NCI-H2081 (cell line): ENCODE results near the gene SNRNP25.
A peak's percentile ranks its signal among the peaks of the same experiment; 100 is the strongest.
"Not testable (repeated sequence)": the region's sequence is repeated elsewhere in the genome, so short reads cannot be mapped to it uniquely, and the experiment has no call there.

ENCODE experiments used
- DNase-seq, 2 experiments: peaks; one replicate each; lab custom pipeline; 2025; lab: John Stamatoyannopoulos, UW

The SNRNP25 gene

DNA sequence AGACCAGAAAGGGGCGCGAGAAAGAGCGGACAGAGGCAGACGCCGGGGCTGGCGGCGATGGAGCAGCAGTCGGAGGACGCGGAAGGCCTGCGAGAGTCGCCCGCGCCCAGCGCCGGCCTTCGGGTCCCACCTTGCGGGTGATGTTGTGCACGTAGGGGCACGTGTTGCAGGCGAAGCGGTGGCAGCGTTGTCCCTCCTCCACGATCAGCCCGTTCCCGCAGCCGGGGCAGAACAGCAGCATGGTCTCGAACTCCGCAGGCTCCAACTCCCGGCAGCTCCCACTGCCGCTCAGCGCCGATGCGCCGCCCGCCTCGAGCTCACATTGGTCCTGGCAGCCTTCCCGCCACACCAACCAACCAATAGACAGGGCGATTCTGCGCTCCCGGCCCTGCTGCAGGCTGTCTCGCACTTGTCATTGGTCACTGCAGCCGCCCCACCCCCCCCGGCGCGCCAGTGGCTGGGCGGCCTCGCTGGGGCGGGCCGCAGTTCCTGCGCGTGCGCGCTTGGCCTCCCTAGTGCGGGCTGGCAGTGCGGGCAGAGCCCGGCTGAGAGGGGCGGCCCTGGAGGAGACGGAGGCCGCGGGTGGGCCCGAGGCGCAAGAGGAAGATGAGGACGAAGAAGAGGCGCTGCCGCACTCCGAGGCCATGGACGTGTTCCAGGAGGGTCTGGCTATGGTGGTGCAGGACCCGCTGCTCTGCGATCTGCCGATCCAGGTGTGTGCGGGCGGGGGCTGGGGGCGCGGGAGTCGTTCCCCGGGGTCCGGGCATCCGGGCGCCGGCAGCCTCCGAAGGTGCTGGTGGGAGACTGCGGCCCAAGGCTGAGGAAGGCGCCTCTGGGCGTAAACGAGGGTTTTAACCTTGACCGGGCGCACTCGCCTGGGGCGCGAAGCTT lies at the start of gene SNRNP25, which contains the start of gene POLR3K:
Gene SNRNP25, plus strand, starts transcription at position 483 of the 891 bp plus-strand sequence. Its CDS starts 189 bp downstream, at position 672.
Gene POLR3K, minus strand, starts transcription at position 263 of the 891 bp plus-strand sequence. Its CDS starts 22 bp downstream, at position 241.
- peak; percentile 97 to 99 for DNase-seq

DNA sequence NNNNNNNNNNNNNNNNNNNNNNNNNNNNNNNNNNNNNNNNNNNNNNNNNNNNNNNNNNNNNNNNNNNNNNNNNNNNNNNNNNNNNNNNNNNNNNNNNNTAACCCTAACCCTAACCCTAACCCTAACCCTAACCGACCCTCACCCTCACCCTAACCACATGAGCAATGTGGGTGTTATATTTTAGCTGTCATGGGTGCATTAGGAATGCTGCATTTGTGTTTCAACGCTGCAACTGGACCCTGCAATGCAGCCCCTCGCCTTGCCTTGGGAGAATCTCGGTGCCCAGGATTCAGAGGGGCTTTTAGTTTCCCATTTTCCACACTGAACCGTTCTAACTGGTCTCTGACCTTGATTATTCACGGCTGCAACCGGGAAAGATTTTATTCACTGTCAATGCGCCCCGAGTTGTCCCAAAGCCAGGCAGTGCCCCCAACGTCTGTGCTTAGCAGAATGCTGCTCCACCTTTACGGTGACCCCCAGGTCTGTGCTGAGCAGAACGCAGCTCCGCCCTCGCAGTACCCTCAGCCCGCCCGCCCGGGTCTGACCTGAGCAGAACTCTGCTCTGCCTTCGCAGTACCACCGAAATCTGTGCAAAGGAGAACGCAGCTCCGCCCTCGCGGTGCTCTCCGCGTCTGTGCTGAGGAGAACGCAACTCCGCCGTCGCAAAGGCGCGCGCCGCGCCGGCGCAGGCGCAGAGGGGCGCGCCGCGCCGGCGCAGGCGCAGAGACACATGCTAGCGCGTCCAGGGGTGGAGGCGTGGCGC lies 43.5 kb upstream of the SNRNP25 start:
- no peak for DNase-seq

DNA sequence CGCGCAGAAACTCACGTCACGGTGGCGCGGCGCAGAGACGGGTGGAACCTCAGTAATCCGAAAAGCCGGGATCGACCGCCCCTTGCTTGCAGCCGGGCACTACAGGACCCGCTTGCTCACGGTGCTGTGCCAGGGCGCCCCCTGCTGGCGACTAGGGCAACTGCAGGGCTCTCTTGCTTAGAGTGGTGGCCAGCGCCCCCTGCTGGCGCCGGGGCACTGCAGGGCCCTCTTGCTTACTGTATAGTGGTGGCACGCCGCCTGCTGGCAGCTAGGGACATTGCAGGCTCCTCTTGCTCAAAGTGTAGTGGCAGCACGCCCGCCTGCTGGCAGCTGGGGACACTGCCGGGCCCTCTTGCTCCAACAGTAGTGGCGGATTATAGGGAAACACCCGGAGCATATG lies 42.9 kb upstream of the SNRNP25 start:
- DNase-seq = peak; percentile 54

DNA sequence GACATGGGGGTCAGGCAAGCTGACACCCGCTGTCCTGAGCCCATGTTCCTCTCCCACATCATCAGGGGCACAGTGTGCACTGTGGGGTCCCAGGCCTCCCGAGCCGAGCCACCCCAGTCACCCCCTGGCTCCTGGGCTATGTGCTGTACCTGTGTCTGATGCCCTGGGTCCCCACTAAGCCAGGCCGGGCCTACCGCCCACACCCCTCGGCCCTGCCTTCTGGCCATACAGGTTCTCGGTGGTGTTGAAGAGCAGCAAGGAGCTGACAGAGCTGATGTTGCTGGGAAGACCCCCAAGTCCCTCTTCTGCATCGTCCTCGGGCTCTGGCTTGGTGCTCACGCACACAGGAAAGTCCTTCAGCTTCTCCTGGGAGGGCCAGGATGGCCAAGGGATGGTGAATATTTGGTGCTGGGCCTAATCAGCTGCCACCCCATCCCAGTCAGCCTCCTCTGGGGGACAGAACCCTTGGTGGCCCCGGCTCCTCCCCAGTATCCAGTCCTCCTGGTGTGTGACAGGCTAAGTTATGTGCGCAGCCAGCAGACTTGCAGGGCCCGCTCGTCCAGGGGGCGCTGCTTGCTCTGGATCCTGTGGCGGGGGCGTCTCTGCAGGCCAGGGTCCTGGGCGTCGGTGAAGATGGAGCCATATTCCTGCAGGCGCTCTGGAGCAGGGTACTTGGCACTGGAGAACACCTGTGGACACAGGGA lies 36.4 kb upstream of the SNRNP25 start:
- DNase-seq = not testable (repeated sequence)

DNA sequence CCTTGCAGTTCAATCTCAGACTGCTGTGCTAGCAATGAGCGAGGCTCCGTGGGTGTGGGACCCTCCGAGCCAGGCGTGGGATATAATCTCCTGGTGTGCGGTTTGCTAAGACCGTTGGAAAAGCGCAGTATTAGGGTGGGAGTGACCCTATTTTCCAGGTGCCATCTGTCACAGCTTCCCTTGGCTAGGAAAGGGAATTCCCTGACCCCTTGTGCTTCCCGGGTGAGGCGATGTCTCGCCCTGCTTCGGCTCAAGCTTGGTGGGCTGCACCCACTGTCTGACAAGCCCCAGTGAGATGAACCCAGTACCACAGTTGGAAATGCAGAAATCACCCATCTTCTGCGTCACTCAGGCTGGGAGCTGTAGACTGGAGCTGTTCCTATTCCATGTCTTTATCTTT lies 32.7 kb upstream of the SNRNP25 start:
- not testable (repeated sequence) for DNase-seq

DNA sequence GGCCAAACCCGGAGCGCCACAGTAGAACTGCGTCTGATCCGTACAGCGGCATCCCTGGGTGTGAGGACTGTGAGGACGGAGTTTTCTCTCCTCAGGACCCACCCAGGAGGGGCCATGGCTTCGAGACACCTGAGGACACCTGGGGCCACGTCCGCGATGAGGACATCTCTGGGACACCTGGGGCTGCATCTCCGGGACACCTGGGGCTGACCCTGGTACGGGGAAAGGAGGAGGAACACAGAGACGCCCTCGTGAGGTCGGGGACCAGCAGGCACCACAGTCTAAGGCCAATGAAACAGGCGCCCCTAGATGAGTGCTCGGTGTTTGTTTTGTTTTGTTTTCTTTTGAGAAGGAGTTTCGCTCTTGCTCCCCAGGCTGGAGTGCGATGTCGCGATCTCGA lies 29.5 kb upstream of the SNRNP25 start:
- DNase-seq = not testable (repeated sequence)

DNA sequence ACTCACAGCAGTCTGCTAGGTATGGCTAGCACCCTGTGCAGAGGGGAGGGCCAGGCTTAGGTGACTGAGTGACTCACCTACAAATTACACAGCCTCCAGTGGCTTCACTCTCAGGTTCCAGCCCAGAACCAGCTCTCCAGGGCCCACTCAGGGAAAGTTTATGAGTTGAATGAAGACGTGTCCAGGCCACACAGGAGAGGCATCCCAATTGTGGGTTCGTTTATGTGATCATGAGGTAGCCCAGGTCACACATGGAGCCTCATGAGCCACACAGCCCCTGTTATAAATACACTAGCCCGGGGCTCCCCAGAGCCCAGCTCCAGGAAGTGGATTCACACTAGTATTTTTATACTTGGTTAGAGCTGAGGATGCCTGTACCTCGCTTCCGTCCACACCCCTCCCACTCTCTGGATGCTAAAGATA lies 27.7 kb upstream of the SNRNP25 start:
- DNase-seq = not testable (repeated sequence)

DNA sequence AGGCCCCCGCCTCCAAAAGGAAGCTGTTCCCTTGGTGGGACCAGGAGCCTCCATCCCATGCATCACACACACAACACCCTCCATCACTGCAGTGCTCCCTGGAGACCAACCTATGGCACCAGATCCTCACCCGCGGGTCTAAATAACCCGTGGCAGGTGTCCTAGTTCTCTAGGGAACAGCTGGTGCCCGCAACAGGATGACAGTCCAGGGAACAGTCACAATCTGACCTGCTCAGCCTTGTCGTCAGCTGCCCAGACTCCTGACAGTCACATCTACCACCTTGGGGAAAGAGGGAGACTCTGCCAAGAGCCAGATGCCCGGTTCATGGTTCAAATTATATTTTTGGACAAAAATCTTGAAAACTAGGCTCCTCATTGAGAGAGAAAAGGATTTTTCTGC lies 23.0 kb upstream of the SNRNP25 start:
- not testable (repeated sequence) for DNase-seq

DNA sequence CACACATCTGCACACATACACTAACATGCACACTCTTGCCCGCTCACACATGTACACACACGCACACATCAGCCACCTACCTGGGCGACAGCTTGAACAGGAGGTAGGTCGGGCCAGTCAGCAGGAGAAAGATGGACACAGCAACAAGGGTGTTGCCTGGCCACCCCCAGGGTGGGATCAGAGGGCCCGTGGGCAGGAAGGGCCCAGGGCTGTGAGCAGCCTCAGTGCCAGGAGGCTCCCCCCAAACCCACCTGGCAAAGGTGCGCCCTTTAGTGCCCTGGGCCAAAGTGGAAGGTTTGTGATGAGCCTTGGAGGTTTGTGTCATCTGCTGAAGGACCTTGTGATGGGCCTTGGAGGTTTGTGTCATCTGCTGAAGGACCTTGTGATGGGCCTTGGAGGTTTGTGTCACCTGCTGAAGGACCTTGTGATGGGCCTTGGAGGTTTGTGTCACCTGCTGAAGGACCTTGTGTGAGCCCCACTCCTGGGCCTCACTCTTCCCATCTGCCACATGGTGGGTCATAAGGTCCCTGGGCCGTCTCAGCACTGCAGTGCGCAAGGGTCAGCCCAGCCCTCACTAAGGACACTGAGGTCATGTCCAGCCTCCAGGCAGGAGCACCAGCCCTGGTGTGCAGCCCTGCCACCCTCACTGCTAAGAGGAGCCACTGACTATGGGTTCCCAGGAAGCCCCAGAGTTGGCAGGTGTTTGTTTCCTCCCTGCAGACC lies 20.3 kb upstream of the SNRNP25 start:
- DNase-seq = not testable (repeated sequence)

DNA sequence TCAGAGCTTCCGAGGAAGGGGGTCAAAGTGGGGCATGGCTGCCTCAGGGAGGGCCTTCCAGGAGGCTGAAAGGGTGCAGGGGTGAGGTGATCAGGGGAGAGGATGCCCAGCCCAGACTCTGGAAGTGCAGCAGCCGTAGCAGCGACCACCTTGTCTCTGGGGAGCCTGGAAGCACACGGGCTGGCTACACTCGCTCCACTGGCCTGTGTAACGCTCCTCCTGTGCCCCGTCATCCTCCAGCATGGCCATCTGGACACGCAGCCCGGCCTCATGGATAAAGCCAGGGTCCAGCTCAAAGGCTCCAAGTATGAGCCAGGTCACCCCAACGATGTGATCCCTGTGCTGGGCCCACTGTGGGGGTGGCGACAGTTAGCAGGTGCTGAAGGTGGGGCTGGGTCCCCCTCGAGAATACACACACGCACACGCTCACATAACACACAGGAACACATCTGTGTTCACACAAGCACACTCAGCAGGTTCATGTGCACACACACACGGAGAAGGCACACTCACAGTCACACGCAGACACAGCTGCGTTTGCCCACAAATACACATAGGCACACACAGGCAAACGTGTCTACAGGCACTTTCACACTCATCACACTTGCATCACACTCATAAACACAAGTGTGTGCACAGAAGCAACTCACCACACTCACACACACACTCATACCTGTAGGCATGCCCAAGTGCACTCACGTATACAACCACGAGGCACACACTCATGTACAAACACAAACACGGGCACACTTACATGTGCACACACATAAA lies 19.6 kb upstream of the SNRNP25 start:
- no peak for DNase-seq

DNA sequence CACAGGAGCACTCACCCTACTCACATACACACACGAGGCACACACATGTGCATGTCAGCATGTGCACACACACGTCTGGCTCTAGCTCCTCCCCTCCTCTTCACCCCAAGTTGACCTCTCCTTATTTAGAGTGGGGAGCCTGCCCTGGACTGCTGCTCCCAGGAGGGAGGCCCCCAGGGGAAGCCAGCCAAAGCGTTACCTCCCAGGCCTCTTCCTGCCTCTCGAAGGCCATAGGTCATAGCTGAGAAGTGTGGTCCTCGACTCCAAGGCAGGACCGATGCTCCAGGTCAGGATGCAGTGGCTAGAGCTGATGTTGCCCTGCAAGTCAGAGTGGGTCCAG lies 19.0 kb upstream of the SNRNP25 start:
- DNase-seq = no peak

DNA sequence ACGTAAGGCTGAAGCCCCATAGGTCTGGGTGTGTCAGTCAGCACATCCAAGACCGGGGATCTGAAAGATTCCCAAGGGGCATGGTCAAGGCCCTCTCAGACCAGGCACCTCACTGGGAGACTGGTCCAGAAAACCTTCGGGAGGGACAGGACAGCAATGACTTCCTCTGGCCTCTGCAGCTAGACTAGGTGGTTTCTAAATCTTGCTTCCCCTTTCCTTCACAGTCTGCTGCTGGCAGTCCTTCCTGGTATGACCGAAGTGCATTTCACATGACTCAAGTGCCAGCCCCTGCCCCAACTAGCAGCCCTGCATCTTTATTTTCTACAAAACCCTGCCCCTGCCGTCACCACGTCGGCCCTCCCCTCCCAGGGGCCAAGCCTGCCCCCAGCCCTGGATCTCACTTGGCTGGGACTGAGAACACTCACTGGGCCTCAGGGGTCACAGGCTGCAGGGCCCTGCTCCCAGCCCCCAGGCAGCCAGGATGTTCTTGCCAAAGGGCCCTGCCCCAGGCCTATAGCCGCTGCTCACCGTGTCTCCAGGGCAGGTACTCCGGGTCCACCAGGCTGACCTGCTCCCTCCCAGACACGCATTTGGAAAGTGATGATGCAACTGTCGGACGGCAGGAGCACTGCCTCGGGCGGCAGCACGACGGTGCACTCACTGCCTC lies 18.5 kb upstream of the SNRNP25 start:
- no peak for DNase-seq

DNA sequence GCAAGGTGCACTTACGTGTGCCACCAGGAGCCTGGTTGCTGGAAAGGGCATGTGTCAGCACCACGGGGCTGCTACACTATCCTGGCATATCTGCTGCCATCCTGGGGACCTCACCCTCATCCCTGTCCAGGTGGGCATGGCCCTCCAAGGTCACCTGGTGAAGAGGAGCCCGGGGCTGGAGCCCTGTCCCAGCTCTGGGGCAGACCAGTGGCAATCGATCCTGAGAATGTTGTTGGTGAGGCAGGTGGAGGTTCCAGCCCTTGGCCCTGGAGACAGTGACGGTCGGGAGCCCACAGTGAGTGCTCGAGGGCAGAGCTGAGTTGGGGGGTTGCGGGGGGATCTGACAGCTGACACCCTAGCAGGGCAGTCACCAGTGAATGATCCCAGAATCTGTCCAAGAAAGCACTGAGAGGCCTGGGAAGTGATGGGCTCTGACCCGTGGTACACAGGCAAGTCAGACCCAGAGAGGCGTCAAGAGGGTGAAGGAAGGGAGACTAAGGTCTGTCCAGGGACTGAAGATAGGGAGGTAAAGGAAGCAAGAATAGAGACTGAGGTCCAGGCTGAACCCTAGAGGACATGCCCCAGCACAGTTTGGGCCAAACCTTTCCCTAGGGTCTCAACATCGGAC lies 17.8 kb upstream of the SNRNP25 start:
- DNase-seq = no peak

DNA sequence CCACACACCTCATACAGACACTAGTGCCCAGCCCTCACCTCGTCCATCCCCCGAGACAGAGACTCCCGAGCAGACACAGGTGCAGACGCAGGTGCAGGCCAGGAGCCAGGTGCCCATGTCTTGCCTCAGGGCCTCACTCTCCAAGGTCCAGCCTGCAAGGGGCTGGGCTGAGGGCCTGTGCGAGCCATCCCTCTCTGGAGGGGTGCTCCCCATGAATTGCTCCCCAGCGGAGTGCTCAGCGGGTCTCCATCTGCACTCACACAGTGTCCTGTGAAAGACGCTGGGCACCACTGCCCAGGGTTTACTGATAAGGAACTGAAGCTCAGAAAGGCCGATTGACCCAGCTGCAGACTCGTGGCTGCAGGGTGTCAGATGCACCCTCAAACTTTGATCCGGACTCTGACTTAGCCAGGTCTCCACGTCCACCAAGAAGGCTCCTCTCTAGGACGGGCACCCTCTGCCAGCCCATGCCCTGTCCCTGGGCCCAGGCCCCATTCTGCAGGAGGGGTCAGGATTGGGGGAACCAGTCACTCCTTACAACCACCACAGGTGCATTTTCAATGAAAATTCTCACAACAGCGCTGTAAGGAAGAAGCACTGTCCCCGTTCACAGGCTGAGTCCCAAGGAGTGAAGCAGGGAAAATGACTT lies 17.2 kb upstream of the SNRNP25 start:
- DNase-seq = no peak

DNA sequence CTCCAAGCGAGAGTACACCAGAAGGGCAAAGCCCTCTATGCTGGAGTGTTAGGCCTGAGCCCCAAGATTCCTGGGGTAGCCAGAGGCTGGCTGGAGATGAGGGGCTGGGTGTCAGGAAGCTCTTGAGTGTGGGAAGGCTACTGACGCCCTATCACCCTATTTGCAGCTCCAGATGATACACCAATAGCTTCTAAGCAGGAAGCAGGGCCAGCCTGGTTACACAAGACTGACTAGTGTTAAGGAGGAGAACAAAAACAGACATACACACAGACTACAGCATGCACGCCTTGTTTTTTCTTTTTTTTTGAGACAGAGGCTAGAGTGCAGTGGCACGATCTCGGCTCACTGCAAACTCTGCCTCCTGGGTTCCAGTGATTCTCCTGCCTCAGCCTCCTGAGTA lies 16.1 kb upstream of the SNRNP25 start:
- DNase-seq = no peak

DNA sequence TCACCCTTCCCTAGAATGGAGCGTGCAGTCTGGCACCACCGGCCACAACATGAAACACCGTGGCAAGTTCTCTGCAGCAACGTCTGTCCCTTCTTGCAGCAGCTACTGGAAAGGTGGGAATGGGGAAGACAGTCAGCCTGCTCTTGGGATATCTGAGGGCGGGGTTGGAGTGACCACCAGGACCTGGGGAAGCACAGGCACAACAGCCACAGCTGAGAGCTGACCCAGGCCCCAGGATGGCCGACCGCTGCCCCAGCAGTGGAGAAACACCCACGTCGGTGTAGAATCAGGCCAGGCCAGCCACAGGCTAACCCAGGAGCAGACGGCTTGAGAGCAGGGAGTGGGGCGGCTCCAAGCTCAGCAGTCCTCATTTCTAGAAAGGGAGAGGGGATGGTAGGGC lies 15.4 kb upstream of the SNRNP25 start:
- DNase-seq = not testable (repeated sequence)

DNA sequence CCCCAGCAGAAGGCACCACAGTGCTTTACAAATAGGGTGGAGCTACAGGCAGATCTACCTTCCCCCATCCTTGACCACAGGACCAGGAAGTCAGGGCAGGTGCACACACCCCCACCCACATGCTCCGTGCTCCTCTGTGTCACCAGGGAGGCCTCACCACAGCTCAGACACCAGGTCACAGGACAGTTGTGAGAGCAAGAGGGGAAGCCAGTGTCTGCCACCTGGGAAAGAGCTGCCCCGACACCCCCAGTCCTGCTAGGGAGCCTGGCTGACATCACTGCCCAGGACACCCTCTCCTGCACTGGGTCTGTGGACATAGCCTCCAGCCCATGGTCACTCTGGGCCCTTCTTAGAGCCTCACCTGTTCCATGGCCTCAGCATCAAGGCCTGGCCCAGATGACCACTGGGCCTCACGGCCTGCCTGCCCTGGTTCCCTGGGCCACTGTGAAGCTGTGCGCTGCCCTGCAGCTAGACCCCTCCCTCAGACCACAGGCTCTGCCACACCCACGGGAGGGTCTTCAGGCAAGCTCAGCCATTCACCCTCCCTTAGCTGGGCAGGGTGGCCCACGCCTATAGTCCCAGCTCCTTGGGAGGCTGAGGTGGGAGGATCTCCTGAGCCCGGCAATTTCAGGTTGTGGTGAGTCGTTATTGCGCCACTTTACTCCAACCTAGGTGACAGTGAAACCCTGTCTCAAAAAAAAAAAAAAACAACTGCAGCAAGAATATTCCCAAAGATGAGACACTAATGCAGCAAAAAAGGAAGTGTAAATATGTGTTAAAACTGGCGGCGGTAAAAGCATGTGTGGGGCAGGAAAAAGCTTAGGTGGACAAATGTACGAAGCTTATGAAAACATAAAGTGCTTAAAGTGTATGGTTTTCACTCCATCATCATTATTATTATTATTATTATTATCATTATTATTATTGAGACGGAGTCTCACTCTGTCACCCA lies 14.4 kb upstream of the SNRNP25 start:
- no peak for DNase-seq

DNA sequence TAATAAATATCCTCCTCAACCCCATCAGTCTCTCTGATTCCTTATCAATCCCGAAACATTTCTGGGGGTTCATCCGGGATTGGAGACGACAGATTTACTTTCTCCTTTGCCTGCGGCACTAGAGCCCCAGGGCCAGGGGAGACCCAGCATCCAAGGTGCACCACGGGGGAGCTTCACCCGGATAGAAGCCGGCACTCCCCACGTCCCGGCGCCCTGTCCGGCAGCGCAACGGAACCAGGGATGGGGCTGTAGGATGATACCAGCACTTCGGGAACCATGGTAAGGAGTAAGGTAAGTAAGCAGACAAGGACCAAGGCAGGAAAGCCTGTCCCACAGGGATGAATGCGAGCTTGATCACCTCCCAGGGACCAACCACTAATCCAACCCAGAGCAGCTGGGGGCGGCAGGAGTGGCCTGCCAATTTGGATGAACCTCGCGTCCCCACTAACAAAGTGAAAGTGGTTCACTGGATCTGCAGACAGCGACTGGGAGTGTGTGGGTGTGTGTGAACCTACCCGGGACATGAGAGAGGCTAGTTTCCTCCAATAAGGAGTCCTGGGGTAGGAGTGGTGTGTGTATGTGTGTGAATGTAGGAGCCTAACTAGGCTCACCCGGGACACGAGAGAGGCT lies 12.1 kb upstream of the SNRNP25 start:
- DNase-seq = no peak
